K562 (cell line): Measurements from ENCODE around the gene DCUN1D2. TPM values are rescaled to one million over a fixed set of nuclear protein-coding genes. Genes with fewer than 3 reads are reported as not detected.

Experiments
- ATAC-seq: fragments of 200-7000 bp; cut with Tn5 transposase; 3 replicates; pipeline ENCODE4 v1.9.1; 2020; ENCODE audit warnings: moderate library complexity
- BruUV-seq: library from RNA; stranded (reverse); fragments of 400-500 nt; replicated peaks from 2 replicates; lab custom pipeline; 2021; lab: Mats Ljungman, UMichigan
- CTCF ChIA-PET: fragments of 300-600 bp; formaldehyde crosslinking; extraction: SDS; loops from one replicate; lab custom pipeline; 2021; ENCODE audit warnings: low intra/inter-chr PET ratio; lab: Yijun Ruan, JAX
- POLR2A ChIA-PET: fragments of 300-600, 350-650 bp; sonication (Branson Sonifier 250); formaldehyde crosslinking; extraction: SDS; loops from one replicate; lab custom pipeline; 2021; ENCODE audit warnings: antibody characterized with exemption, inconsistent platforms; lab: Yijun Ruan, JAX
- DNase-seq, 4 experiments: peaks; one replicate each; pipeline versions ENCODE4 v3.0.0 to v3.0.0-alpha.2; 2011 to 2018; ENCODE audit warnings: low spot score in 3 of 4, mixed read lengths in 3 of 4; ENCODE audit errors: extremely low read depth in 1 of 4
- FAIRE-seq: peaks from 2 replicates; lab custom pipeline; 2011; peaks lifted over from hg19 to GRCh38; lab: Jason Lieb, UNC
- H2AFZ ChIP-seq: 2 replicates; pipeline ENCODE4 v1.6.0; 2011; ENCODE audit warnings: low read depth, low read length, control low read depth, inconsistent platforms
- H3K27ac ChIP-seq: fragments of 200-600 bp; 3 replicates; pipeline ENCODE4 v1.8.0; 2011; ENCODE audit warnings: low read depth, mild to moderate bottlenecking, control low read depth, inconsistent platforms, low read length, moderate library complexity, mixed read lengths; ENCODE audit errors: extremely low read depth
- H3K27me3 ChIP-seq, 2 experiments: fragments of 300-600 bp in 1 of 2; 2 replicates in 1 of 2; 3 replicates in 1 of 2; pipeline versions ENCODE4 v1.6.0 to v1.8.0; 2011; ENCODE audit warnings: inconsistent platforms in 2 of 2, low read length in 2 of 2, mild to moderate bottlenecking in 1 of 2, mixed read lengths in 1 of 2, moderate library complexity in 1 of 2; ENCODE audit not compliant: control insufficient read depth in 2 of 2, insufficient read depth in 2 of 2
- H3K36me3 ChIP-seq: fragments of 300-600 bp; 3 replicates; pipeline ENCODE4 v1.8.0; 2011; ENCODE audit warnings: mild to moderate bottlenecking, low read length, inconsistent platforms; ENCODE audit not compliant: control insufficient read depth, insufficient read depth
- H3K4me1 ChIP-seq, 2 experiments: fragments of 200-600 bp in 1 of 2; replicated peaks in 1 of 2; 2 replicates in 1 of 2; 3 replicates in 1 of 2; pipeline versions ENCODE4 v1.5.1 to v1.8.0; 2011; ENCODE audit warnings: inconsistent platforms in 2 of 2, low read length in 2 of 2, mild to moderate bottlenecking in 1 of 2, mixed read lengths in 1 of 2, moderate library complexity in 1 of 2; ENCODE audit not compliant: control insufficient read depth in 2 of 2, insufficient read depth in 2 of 2
- H3K4me2 ChIP-seq: 2 replicates; pipeline ENCODE4 v1.6.1; 2011; ENCODE audit warnings: low read length, control low read depth, inconsistent platforms, mixed read lengths; ENCODE audit not compliant: insufficient read depth
- H3K4me3 ChIP-seq: fragments of 200-600 bp; sonication (generic), shearing (Covaris generic); 2 replicates; pipeline ENCODE4 v1.5.1; 2016; ENCODE audit warnings: control low read depth, inconsistent platforms
- H3K79me2 ChIP-seq: fragments of 200-600 bp; 3 replicates; pipeline ENCODE4 v1.8.0; 2011; ENCODE audit warnings: low read length, inconsistent platforms; ENCODE audit not compliant: control insufficient read depth, insufficient read depth
- H3K9ac ChIP-seq, 2 experiments: 2 replicates each; pipeline versions ENCODE4 v1.6.0 to v1.6.1; 2011; ENCODE audit warnings: low read depth in 2 of 2, low read length in 2 of 2, control low read depth in 1 of 2, inconsistent platforms in 1 of 2, mild to moderate bottlenecking in 1 of 2, mixed read lengths in 1 of 2; ENCODE audit not compliant: insufficient read depth in 1 of 2
- H3K9me1 ChIP-seq: one replicate; pipeline ENCODE4 v1.6.0; 2011; ENCODE audit warnings: inconsistent platforms, mild to moderate bottlenecking, low read length, moderate library complexity; ENCODE audit not compliant: control insufficient read depth, insufficient read depth
- H3K9me3 ChIP-seq: replicated peaks from 2 replicates; pipeline ENCODE4 v1.5.1; 2011; ENCODE audit warnings: low read depth, low read length, inconsistent platforms; ENCODE audit not compliant: control insufficient read depth, insufficient read depth
- H4K20me1 ChIP-seq: replicated peaks from 2 replicates; pipeline ENCODE4 v1.6.1; 2011; ENCODE audit warnings: low read length, inconsistent platforms, mixed read lengths; ENCODE audit not compliant: control insufficient read depth, insufficient read depth
- NCOA6 ChIP-seq: fragments of 450-650 bp; IDR thresholded peaks from 2 replicates; pipeline ENCODE4 v1.6.1; 2017; ENCODE audit warnings: mild to moderate bottlenecking
- PHF20 ChIP-seq: fragments of 450-650 bp; IDR thresholded peaks from 2 replicates; pipeline ENCODE4 v1.6.1; 2018; ENCODE audit not compliant: partially characterized antibody
- PPARD ChIP-seq: fragments of 250-450 bp; sonication (Bioruptor Pico); IDR thresholded peaks from 2 replicates; pipeline ENCODE4 v1.8.0; 2022; ENCODE audit warnings: inconsistent platforms, mild to moderate bottlenecking, moderate library complexity
- RERE ChIP-seq: sonication (generic); formaldehyde crosslinking; IDR thresholded peaks from 2 replicates; pipeline ENCODE4 v1.8.0; 2023; ENCODE audit warnings: missing genetic modification reagents, mild to moderate bottlenecking, borderline replicate concordance
- WGBS: fragments of 100-300 bp; shearing (Covaris generic); methylation state at CpG from one replicate; pipeline ENCODE4 v1.1.6; 2016; ENCODE audit warnings: low coverage, mixed read lengths; ENCODE audit not compliant: insufficient coverage; ENCODE audit errors: missing lambda C conversion rate; 5-methylcytosine and 5-hydroxymethylcytosine counted together
- in situ Hi-C: fragments of 300-500 bp; cut with MboI; formaldehyde crosslinking; loops from 4 replicates; pipeline ENCODE4 v1.15.0; 2018; ENCODE audit warnings: inconsistent platforms, mixed read lengths
- intact Hi-C: fragments of 100-400 bp; cut with micrococcal nuclease; formaldehyde crosslinking; loops from 2 replicates; pipeline ENCODE4 v1.14.2; 2022
- polyA plus RNA-seq, 8 experiments: library from polyadenylated mRNA; depleted of rRNA in 4 of 8; stranded (reverse) in 5 of 8; unstranded in 3 of 8; fragments of >200 nt; fragmentation: Nextera tagmentation in 2 of 8; fragmentation: Illumina TruSeq in 1 of 8; extraction: Ambion mirVana in 2 of 8; extraction: Trizol in 1 of 8; gene quantifications; 2 replicates each; pipeline versions ENCODE4 v1.2.1 to v1.2.3, GENCODE V29; 2011 to 2014; ENCODE audit warnings: inconsistent platforms in 1 of 8, missing spikeins in 1 of 8
- total RNA-seq, 7 experiments: library from RNA; depleted of rRNA in 6 of 7; stranded (reverse); fragments of >200 nt in 6 of 7; fragmentation: Illumina TruSeq in 2 of 7; extraction: Trizol in 2 of 7; gene quantifications; 2 replicates each; pipeline versions ENCODE4 v1.2.1 to v1.2.3, GENCODE V29; 2011 to 2021; ENCODE audit warnings: low replicate concordance in 1 of 7

Gene DCUN1D2
- total and polyA plus RNA-seq, 9 of the 15 experiments (the other 6 are each of a cell fraction or from before 2014, with no cell fraction given) = 2.1 to 16.8 (median 11.1) TPM

- Histone ChIP-seq H3K4me1 (peaks cover 0 to 27% of the 10 kb centered on the region in 2 experiments; a peak in 3 of 5 replicates), H2AFZ (no peak overlapping the region), H3K9ac (no peak overlapping the region), H3K4me2 (no peak overlapping the region), H3K27me3 (peaks cover 10 to 70% of the 10 kb centered on the region in 2 experiments; a peak in 4 of 5 replicates), H3K79me2 (no peaks in the 10 kb centered on the region), H3K9me3 (no peaks in the 10 kb centered on the region), H4K20me1 (peaks cover 4% of the 10 kb centered on the region; the same call in 1 of the 2 replicates), H3K36me3 (no peaks in the 10 kb centered on the region), H3K9me1 (no peaks in the 10 kb centered on the region), H3K4me3 (no peak overlapping the region), H3K27ac (no peak overlapping the region)
- ATAC-seq (no peak), DNase-seq (no peak), FAIRE-seq (no peak)
- ChIA-PET POLR2A (no interaction called here), CTCF (no interaction called here)
- TF ChIP-seq RERE = no peak
- TF ChIP-seq PHF20 = no peak
- TF ChIP-seq NCOA6 = no peak
- TF ChIP-seq PPARD (CRISPR knock-in tag) = no peak
- BruUV-seq = no TSS peak
- intact Hi-C loops (no loop called here), in situ Hi-C loops (no loop called here)
- 28% methylated on average over 15 of the region's 15 CpGs for WGBS
These were observed 63.9 kb downstream of the DCUN1D2 start for GRCh38 chr13:113426591-113426986.
